ENCODE results near the gene LPAR1. TPM values are rescaled to one million over a fixed set of nuclear protein-coding genes. Genes with fewer than 3 reads are reported as not detected.

Gene LPAR1
- total and polyA plus RNA-seq, 9 of the 15 experiments (the other 6 are each of a cell fraction or from before 2014, with no cell fraction given): 0.13 TPM; not detected in 8

GRCh38 chr9:110830495-110830894 is 207.8 kb downstream of the LPAR1 start:
- no TSS peak for BruUV-seq (replicated peaks)

GRCh38 chr9:110828264-110828663 is 210.0 kb downstream of the LPAR1 start:
- WGBS (ENCODE audit: insufficient coverage, low coverage, missing lambda C conversion rate): 2% methylated on average over 3 of the region's 3 CpGs
- no peak overlapping the region for H3K4me3 ChIP-seq
- no peaks in the 10 kb centered on the region for H3K79me2 ChIP-seq (ENCODE audit: control insufficient read depth, insufficient read depth, low read length)
- no peaks in the 10 kb centered on the region for H3K27me3 ChIP-seq (ENCODE audit: control insufficient read depth in 2 of 2, insufficient read depth in 2 of 2, low read length in 2 of 2)
- no peaks in the 10 kb centered on the region for H4K20me1 ChIP-seq (replicated peaks; ENCODE audit: control insufficient read depth, insufficient read depth, low read length)
- BruUV-seq (replicated peaks): no TSS peak
- H3K9me1 ChIP-seq (ENCODE audit: control insufficient read depth, insufficient read depth, low read length): no peaks in the 10 kb centered on the region
- intact Hi-C loops (cut with micrococcal nuclease): no loop called here
- H3K36me3 ChIP-seq (ENCODE audit: control insufficient read depth, insufficient read depth, low read length): no peaks in the 10 kb centered on the region
- CTCF ChIA-PET (ENCODE audit: low intra/inter-chr PET ratio): no interaction called here
- H3K4me2 ChIP-seq (ENCODE audit: insufficient read depth, low read length): no peak overlapping the region
- H3K27ac ChIP-seq (ENCODE audit: extremely low read depth, low read depth, low read length): no peak overlapping the region
- H3K4me1 ChIP-seq (replicated peaks in 1 of 2; ENCODE audit: control insufficient read depth in 2 of 2, insufficient read depth in 2 of 2, low read length in 2 of 2): no peaks in the 10 kb centered on the region
- DNase-seq (ENCODE audit: extremely low read depth in 1 of 4, low spot score in 3 of 4): no peak
- POLR2A ChIA-PET: no interaction called here
- ATAC-seq: no peak
- in situ Hi-C loops (cut with MboI): no loop called here
- H3K9me3 ChIP-seq (replicated peaks; ENCODE audit: control insufficient read depth, insufficient read depth, low read depth, low read length): no peaks in the 10 kb centered on the region
- TF ChIP-seq MLX (CRISPR knock-in tag; conservative IDR thresholded peaks at IDR 0.05): no peak
- no peak for TF ChIP-seq ZBTB2 (IDR thresholded peaks at IDR 0.05)
- TF ChIP-seq HSF4 (CRISPR knock-in tag; IDR thresholded peaks at IDR 0.05; ENCODE audit: borderline replicate concordance): no peak
- TF ChIP-seq ZNF583 (CRISPR knock-in tag; IDR thresholded peaks at IDR 0.05): no peak
- no peak for FAIRE-seq
- H3K9ac ChIP-seq (ENCODE audit: insufficient read depth in 1 of 2, low read depth in 2 of 2, low read length in 2 of 2): no peak overlapping the region
- H2AFZ ChIP-seq (ENCODE audit: low read depth, low read length): no peak overlapping the region

More at GRCh38 chr9:110830495-110830894, 207.8 kb downstream of the LPAR1 start:
- intact Hi-C loops (cut with micrococcal nuclease) (no loop called here), in situ Hi-C loops (cut with MboI) (no loop called here)
- no peaks in the 10 kb centered on the region for H3K9me3 ChIP-seq (replicated peaks; ENCODE audit: control insufficient read depth, insufficient read depth, low read depth, low read length)
- TF ChIP-seq BCL6 (CRISPR knock-in tag; IDR thresholded peaks at IDR 0.05): no peak
- TF ChIP-seq THRAP3 (IDR thresholded peaks at IDR 0.05; ENCODE audit: borderline replicate concordance): no peak
- TF ChIP-seq ZNF75A (CRISPR knock-in tag; IDR thresholded peaks at IDR 0.05): no peak
- TF ChIP-seq TBL1XR1 (IDR thresholded peaks at IDR 0.05; ENCODE audit: low read length in 2 of 2): no peak
- TF ChIP-seq CSDE1 (IDR thresholded peaks at IDR 0.05): no peak
- no peak for TF ChIP-seq PML (IDR thresholded peaks at IDR 0.05; ENCODE audit: low read length)
- TF ChIP-seq KDM5B (IDR thresholded peaks at IDR 0.05; ENCODE audit: insufficient replicate concordance, low read depth, low read length): no peak
- H3K9ac ChIP-seq (ENCODE audit: insufficient read depth in 1 of 2, low read depth in 2 of 2, low read length in 2 of 2): no peak overlapping the region
- WGBS (ENCODE audit: insufficient coverage, low coverage, missing lambda C conversion rate): 2% methylated on average over 20 of the region's 21 CpGs
- no peak overlapping the region for H2AFZ ChIP-seq (ENCODE audit: low read depth, low read length)
- DNase-seq (ENCODE audit: extremely low read depth in 1 of 4, low spot score in 3 of 4) (no peak), FAIRE-seq (no peak), ATAC-seq (no peak)
- no peak overlapping the region for H3K4me2 ChIP-seq (ENCODE audit: insufficient read depth, low read length)
- no peaks in the 10 kb centered on the region for H3K27me3 ChIP-seq (ENCODE audit: control insufficient read depth in 2 of 2, insufficient read depth in 2 of 2, low read length in 2 of 2)
- H4K20me1 ChIP-seq (replicated peaks; ENCODE audit: control insufficient read depth, insufficient read depth, low read length): no peaks in the 10 kb centered on the region
- CTCF ChIA-PET (ENCODE audit: low intra/inter-chr PET ratio): no interaction called here
- no peaks in the 10 kb centered on the region for H3K9me1 ChIP-seq (ENCODE audit: control insufficient read depth, insufficient read depth, low read length)
- no peak overlapping the region for H3K4me3 ChIP-seq
- POLR2A ChIA-PET: interaction anchor here (0.8 kb wide), 1 partner anchor 8 kb away, joined by 3 read pairs; no protein-coding TSS in a partner anchor
- no peak overlapping the region for H3K27ac ChIP-seq (ENCODE audit: extremely low read depth, low read depth, low read length)
- no peaks in the 10 kb centered on the region for H3K4me1 ChIP-seq (replicated peaks in 1 of 2; ENCODE audit: control insufficient read depth in 2 of 2, insufficient read depth in 2 of 2, low read length in 2 of 2)
- no peaks in the 10 kb centered on the region for H3K79me2 ChIP-seq (ENCODE audit: control insufficient read depth, insufficient read depth, low read length)
- H3K36me3 ChIP-seq (ENCODE audit: control insufficient read depth, insufficient read depth, low read length): no peaks in the 10 kb centered on the region

Data from K562 (cell line).